Loucy (cell line): Measurements from ENCODE around the gene REC114.

Experiments used
- EZH2phosphoT487 ChIP-seq: fragments of 200-600 bp; IDR thresholded peaks from 2 replicates; pipeline ENCODE4 v1.6.1; 2018; ENCODE audit warnings: antibody characterized with exemption, mild to moderate bottlenecking, moderate library complexity, borderline replicate concordance
- TF ChIP-seq, protein P1 (sequence below): fragments of 200-600 bp; sonication (generic); conservative IDR thresholded peaks from 2 replicates; pipeline ENCODE4 v1.5.1; 2014; ENCODE audit warnings: mild to moderate bottlenecking, antibody characterized with exemption, low read length

DNA sequence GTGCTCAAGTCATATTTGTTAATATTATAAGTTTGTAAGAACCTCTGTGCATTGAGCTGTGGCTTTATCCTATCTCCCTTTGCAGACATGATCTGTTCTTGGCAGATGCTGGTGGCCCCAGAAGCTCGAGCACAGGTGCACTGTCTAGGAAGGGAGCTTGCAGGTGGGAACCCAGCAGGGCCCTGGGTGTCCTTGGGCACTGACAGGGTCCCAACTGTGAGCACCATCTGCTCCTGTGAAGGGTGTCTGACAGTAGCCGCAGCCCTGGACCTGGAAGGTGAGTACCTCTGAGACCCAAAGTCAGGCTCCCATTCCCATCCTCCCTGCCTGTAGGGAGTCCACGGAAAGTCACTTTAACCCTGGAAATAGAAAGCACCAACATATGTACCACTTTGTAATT is 2.4 kb upstream of the REC114 start:
- TF ChIP-seq, protein P1, sequence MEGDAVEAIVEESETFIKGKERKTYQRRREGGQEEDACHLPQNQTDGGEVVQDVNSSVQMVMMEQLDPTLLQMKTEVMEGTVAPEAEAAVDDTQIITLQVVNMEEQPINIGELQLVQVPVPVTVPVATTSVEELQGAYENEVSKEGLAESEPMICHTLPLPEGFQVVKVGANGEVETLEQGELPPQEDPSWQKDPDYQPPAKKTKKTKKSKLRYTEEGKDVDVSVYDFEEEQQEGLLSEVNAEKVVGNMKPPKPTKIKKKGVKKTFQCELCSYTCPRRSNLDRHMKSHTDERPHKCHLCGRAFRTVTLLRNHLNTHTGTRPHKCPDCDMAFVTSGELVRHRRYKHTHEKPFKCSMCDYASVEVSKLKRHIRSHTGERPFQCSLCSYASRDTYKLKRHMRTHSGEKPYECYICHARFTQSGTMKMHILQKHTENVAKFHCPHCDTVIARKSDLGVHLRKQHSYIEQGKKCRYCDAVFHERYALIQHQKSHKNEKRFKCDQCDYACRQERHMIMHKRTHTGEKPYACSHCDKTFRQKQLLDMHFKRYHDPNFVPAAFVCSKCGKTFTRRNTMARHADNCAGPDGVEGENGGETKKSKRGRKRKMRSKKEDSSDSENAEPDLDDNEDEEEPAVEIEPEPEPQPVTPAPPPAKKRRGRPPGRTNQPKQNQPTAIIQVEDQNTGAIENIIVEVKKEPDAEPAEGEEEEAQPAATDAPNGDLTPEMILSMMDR: no peak
- TF ChIP-seq EZH2phosphoT487: no peak
